Neutrophil (primary cell): ENCODE data around the gene HTD2.
A peak's percentile ranks its signal among the peaks of the same experiment; 100 is the strongest.

Experiments
- H3K27ac ChIP-seq: fragments of 200-600 bp; sonication (generic); 2 replicates; pipeline ENCODE4 v1.5.1; 2016; ENCODE audit warnings: mild to moderate bottlenecking, moderate library complexity
- H3K27me3 ChIP-seq: fragments of 200-600 bp; sonication (generic); 2 replicates; pipeline ENCODE4 v1.6.0; 2016; ENCODE audit warnings: mild to moderate bottlenecking
- H3K36me3 ChIP-seq: fragments of 200-600 bp; sonication (generic); 2 replicates; pipeline ENCODE4 v1.5.1; 2017
- H3K4me1 ChIP-seq, 2 experiments: fragments of 200-600 bp in 1 of 2; sonication (generic) in 1 of 2; 1 replicate in 1 of 2; 2 replicates in 1 of 2; pipeline versions ENCODE4 v1.5.1 to v1.6.1; 2013 to 2016; ENCODE audit warnings: low read depth in 1 of 2, low read length in 1 of 2, mild to moderate bottlenecking in 1 of 2, moderate library complexity in 1 of 2; ENCODE audit not compliant: control insufficient read depth in 1 of 2, insufficient read depth in 1 of 2
- H3K4me3 ChIP-seq, 2 experiments: fragments of 200-600 bp in 1 of 2; sonication (generic) in 1 of 2; 1 replicate in 1 of 2; 2 replicates in 1 of 2; pipeline ENCODE4 v1.5.1; 2013 to 2016; ENCODE audit warnings: low read depth in 1 of 2, low read length in 1 of 2, mild to moderate bottlenecking in 1 of 2, moderate library complexity in 1 of 2
- H3K9me3 ChIP-seq: fragments of 200-600 bp; sonication (generic); 2 replicates; pipeline ENCODE4 v1.5.1; 2016
- CTCF ChIP-seq: fragments of 200-600 bp; sonication (generic); IDR thresholded peaks from 2 replicates; pipeline ENCODE4 v1.5.1; 2016; ENCODE audit warnings: antibody characterized with exemption

HTD2 gene

GRCh38 chr3:58305882-58306711, at the start of gene HTD2, which contains the start of gene RPP14:
HTD2 (plus strand) TSS chr3:58306520; CDS start chr3:58317614, 11,094 bp downstream.
RPP14 (plus strand) TSS chr3:58306245; CDS start chr3:58310330, 4,085 bp downstream.
- Histone ChIP-seq H3K27me3 (peaks cover 16% of the 10 kb centered on the region), H3K4me3 (peak within 1 kb of the TSS; percentile 87 to 91), H3K9me3 (no peaks in the 10 kb centered on the region), H3K4me1 (peaks cover 17 to 18% of the 10 kb centered on the region in 2 experiments), H3K27ac (peak within 1 kb of the TSS; percentile 98), H3K36me3 (peaks cover 8% of the 10 kb centered on the region)
- TF ChIP-seq CTCF, result peak; percentile 98

GRCh38 chr3:58258392-58259055, 47.8 kb upstream of the HTD2 start:
- Histone ChIP-seq H3K4me1 (no peaks in the 10 kb centered on the region), H3K9me3 (no peaks in the 10 kb centered on the region), H3K27me3 (no peaks in the 10 kb centered on the region), H3K4me3 (no peak overlapping the region), H3K36me3 (peaks cover 3% of the 10 kb centered on the region), H3K27ac (no peak overlapping the region)
- TF ChIP-seq CTCF, result no peak

- Histone ChIP-seq H3K4me1 (no peaks in the 10 kb centered on the region), H3K4me3 (no peak overlapping the region), H3K9me3 (no peaks in the 10 kb centered on the region), H3K27ac (no peak overlapping the region), H3K27me3 (no peaks in the 10 kb centered on the region), H3K36me3 (peaks cover 3% of the 10 kb centered on the region)
- no peak for TF ChIP-seq CTCF
Observed at GRCh38 chr3:58260261-58260731, 46.0 kb upstream of the HTD2 start.

GRCh38 chr3:58260733-58261132, 45.6 kb upstream of the HTD2 start:
- H3K36me3 ChIP-seq, result peaks cover 3% of the 10 kb centered on the region
- H3K27ac ChIP-seq, result no peak overlapping the region
- TF ChIP-seq CTCF, result no peak
- no peaks in the 10 kb centered on the region for H3K9me3 ChIP-seq
- H3K4me1 ChIP-seq, result no peaks in the 10 kb centered on the region
- H3K27me3 ChIP-seq, result no peaks in the 10 kb centered on the region
- no peak overlapping the region for H3K4me3 ChIP-seq

DNA sequence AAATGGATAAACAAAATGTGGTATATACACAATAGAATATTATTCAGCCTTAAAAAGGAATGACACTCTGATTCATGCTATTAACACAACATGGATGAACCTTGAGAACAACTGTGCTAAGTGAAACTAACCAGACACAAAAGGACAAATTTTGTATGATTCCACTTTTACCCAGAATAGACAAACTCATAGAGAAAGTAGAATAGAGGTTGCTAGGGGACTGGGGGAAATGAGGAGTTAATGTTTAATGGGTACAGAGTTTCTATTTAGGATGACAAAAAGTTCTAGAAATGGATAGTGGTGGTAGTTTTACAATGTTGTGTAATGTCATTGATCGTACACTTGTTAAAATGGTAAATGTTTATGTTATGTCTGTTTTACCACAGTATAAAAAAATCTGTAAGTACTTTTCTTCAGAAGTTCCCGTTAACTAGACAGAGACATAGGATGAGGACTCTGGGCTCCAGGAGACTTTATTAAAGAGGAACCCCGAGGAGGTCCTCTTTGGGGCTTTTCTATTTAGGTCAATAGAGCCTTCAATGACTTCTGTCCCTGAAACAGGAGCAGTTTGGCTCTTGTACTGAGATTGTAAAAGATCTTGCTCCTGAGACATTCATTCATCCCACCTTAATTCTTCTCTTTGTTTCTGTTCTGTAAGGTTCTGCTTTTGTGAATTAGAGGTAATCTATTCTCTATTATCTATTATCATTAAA, 44.2 kb upstream of the HTD2 start:
- peaks cover 3% of the 10 kb centered on the region for H3K36me3 ChIP-seq
- H3K9me3 ChIP-seq, result no peaks in the 10 kb centered on the region
- no peaks in the 10 kb centered on the region for H3K4me1 ChIP-seq
- H3K27me3 ChIP-seq, result no peaks in the 10 kb centered on the region
- TF ChIP-seq CTCF, result no peak
- no peak overlapping the region for H3K4me3 ChIP-seq
- no peak overlapping the region for H3K27ac ChIP-seq
